Endothelial cell of umbilical vein (primary cell): ENCODE results near the gene ZFP1.

Experiments
- EZH2 ChIP-seq: IDR thresholded peaks from 2 replicates; pipeline ENCODE4 v1.6.1; 2012; ENCODE audit warnings: borderline replicate concordance, low read depth, mild to moderate bottlenecking, moderate library complexity, low read length, inconsistent platforms; ENCODE audit not compliant: severe bottlenecking
- POLR2A ChIP-seq: IDR thresholded peaks from 2 replicates; pipeline ENCODE4 v1.6.1; 2012; ENCODE audit warnings: low read depth, mild to moderate bottlenecking, control low read depth, low read length
- POLR2AphosphoS5 ChIP-seq: IDR thresholded peaks from 2 replicates; pipeline ENCODE4 v1.6.1; 2012; ENCODE audit warnings: low read depth, mild to moderate bottlenecking, control low read depth, low read length, moderate library complexity; ENCODE audit not compliant: insufficient read depth
- TF ChIP-seq, protein P1 (sequence below), 2 donors: IDR thresholded peaks; 1 replicate in 1 of 2; 2 replicates in 1 of 2; pipeline ENCODE4 v1.5.1; 2011; ENCODE audit warnings: low read length in 2 of 2, mild to moderate bottlenecking in 2 of 2, moderate library complexity in 2 of 2, control low read depth in 1 of 2, inconsistent platforms in 1 of 2, low read depth in 1 of 2; ENCODE audit not compliant: insufficient read depth in 1 of 2; ENCODE audit errors: extremely low read depth in 1 of 2

DNA sequence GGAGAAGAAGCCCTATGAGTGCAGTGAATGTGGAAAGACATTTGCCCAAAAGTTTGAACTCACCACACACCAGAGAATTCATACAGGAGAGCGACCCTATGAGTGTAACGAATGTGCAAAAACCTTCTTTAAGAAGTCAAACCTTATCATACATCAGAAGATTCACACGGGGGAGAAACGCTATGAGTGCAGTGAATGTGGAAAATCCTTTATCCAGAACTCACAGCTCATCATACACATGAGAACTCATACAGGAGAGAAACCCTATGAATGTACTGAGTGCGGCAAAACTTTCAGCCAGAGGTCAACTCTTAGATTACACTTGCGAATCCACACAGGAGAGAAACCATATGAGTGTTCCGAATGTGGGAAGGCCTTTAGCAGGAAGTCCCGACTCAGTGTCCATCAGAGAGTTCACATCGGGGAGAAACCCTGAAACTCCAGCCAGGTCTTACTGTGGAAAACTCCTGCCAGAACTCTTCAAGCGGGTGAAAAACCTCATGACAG lies 21.6 kb downstream of the ZFP1 start:
- TF ChIP-seq POLR2A, result no peak
- TF ChIP-seq EZH2, result no peak
- TF ChIP-seq, protein P1, sequence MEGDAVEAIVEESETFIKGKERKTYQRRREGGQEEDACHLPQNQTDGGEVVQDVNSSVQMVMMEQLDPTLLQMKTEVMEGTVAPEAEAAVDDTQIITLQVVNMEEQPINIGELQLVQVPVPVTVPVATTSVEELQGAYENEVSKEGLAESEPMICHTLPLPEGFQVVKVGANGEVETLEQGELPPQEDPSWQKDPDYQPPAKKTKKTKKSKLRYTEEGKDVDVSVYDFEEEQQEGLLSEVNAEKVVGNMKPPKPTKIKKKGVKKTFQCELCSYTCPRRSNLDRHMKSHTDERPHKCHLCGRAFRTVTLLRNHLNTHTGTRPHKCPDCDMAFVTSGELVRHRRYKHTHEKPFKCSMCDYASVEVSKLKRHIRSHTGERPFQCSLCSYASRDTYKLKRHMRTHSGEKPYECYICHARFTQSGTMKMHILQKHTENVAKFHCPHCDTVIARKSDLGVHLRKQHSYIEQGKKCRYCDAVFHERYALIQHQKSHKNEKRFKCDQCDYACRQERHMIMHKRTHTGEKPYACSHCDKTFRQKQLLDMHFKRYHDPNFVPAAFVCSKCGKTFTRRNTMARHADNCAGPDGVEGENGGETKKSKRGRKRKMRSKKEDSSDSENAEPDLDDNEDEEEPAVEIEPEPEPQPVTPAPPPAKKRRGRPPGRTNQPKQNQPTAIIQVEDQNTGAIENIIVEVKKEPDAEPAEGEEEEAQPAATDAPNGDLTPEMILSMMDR (IDR thresholded peaks at IDR 0.05; ENCODE audit: extremely low read depth in 1 of 2, insufficient read depth in 1 of 2, low read depth in 1 of 2, low read length in 2 of 2), result no peak
- no peak for TF ChIP-seq POLR2AphosphoS5
